Gastrocnemius medialis (tissue), 4 donors: ENCODE data around the gene PMEPA1.

Experiments used
- CTCF ChIP-seq, 5 experiments: fragments of 450-650 bp in 3 of 5; fragments of 200-600 bp in 2 of 5; sonication (generic) in 2 of 5; IDR thresholded peaks in 4 of 5; conservative IDR thresholded peaks in 1 of 5; 1 replicate in 4 of 5; 2 replicates in 1 of 5; pipeline ENCODE4 v1.5.1; 2016 to 2019; ENCODE audit warnings: antibody characterized with exemption in 5 of 5, mild to moderate bottlenecking in 3 of 5, moderate library complexity in 3 of 5
- POLR2A ChIP-seq, 2 donors: fragments of 450-650 bp; IDR thresholded peaks; one replicate each; pipeline ENCODE4 v1.6.1; 2017; ENCODE audit warnings: antibody characterized with exemption in 2 of 2, mild to moderate bottlenecking in 2 of 2, moderate library complexity in 2 of 2

GRCh38 chr20:57746832-57747404, 37.1 kb upstream of the PMEPA1 start:
- TF ChIP-seq CTCF (IDR thresholded peaks at IDR 0.05 in 4 of 5, conservative IDR thresholded peaks at IDR 0.05 in 1 of 5), result no peak
- no peak for TF ChIP-seq POLR2A (IDR thresholded peaks at IDR 0.05)
